Neural crest cell (in vitro differentiated cells): ENCODE data around the gene IL1A. TPM values are rescaled to one million over a fixed set of nuclear protein-coding genes. Genes with fewer than 3 reads are reported as not detected.

Source experiments
- DNase-seq: peaks from one replicate; pipeline ENCODE4 v3.0.0; 2021; ENCODE audit warnings: low read depth, mixed read lengths, low spot score
- H3K27ac Mint-ChIP-seq: one replicate; pipeline ENCODE4 v1.8.0; 2021; ENCODE audit warnings: mild to moderate bottlenecking, mixed read lengths; ENCODE audit not compliant: unreplicated experiment
- H3K27me3 Mint-ChIP-seq: 2 replicates; pipeline ENCODE4 v1.8.0; 2021; ENCODE audit warnings: low read depth, mild to moderate bottlenecking, mixed read lengths
- H3K36me3 Mint-ChIP-seq: 2 replicates; pipeline ENCODE4 v1.8.0; 2021; ENCODE audit warnings: low read depth, mild to moderate bottlenecking, mixed read lengths
- H3K4me1 Mint-ChIP-seq: 2 replicates; pipeline ENCODE4 v1.8.0; 2021; ENCODE audit warnings: mixed read lengths
- H3K4me3 Mint-ChIP-seq: one replicate; pipeline ENCODE4 v1.8.0; 2021; ENCODE audit warnings: mild to moderate bottlenecking, mixed read lengths
- H3K9me3 Mint-ChIP-seq: 2 replicates; pipeline ENCODE4 v1.8.0; 2021; ENCODE audit warnings: mixed read lengths
- total RNA-seq: library from RNA; stranded (reverse); gene quantifications from 2 replicates; pipeline ENCODE4 v1.2.1, GENCODE V29; 2021
- TF ChIP-seq, protein P1 (sequence below): fragments of 200-600 bp; sonication (generic); conservative IDR thresholded peaks from 2 replicates; pipeline ENCODE4 v1.5.0; 2021; ENCODE audit warnings: antibody characterized with exemption, mild to moderate bottlenecking

Gene IL1A
- total RNA-seq, 1 donor from 2014 or later = not detected

DNA sequence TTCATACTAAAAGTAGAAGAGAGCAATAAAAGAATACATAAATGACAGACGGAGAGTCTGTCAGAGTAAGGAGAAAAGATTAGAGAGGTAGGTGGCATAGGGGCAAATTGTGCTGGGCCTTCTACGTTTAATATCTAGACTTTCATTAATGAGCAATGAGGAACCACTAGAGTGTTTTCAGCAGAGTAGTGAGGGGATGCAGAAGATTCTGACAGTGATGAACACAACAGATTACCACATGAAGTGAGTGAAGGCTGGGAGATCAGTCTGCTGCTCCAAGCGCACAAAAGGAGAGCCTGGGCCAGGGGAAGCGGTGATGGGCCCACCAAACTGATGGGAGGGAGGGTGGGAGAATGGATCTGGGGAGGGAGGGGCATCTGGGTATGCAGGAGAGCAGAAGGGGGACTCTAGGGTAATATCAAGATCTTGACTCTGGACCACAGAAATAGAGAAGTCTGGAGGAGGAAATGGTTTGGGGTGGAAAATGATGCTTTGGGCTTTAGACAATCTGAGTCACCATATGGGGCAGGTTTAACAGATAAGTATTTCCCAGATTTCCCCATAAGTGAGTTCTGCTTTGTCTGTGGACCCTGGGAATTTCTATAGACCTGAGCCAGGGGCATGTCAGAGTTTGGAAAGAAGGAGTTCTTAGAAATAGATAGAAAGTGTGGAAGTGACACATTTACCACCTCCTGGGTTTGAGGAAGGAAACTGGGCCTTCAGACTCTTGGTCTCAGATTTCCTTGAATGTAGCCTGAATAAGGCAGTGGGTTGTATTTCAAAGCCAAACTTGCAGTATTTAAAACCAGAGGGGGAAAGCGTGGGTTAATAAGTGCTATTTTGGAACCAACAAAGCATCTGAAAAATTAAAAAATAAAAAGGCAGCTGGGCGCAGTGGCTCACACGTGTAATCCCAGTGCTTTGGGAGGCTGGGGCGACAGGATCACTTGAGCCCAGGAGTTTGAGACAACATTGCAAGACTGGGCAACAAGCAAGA, 15.0 kb upstream of the IL1A start:
- Mint-ChIP-seq H3K27ac (no peak overlapping the region), H3K4me3 (no peak overlapping the region), H3K27me3 (no peaks in the 10 kb centered on the region), H3K9me3 (peaks cover 16% of the 10 kb centered on the region), H3K36me3 (no peaks in the 10 kb centered on the region), H3K4me1 (no peaks in the 10 kb centered on the region)
- DNase-seq = no peak
- TF ChIP-seq, protein P1, sequence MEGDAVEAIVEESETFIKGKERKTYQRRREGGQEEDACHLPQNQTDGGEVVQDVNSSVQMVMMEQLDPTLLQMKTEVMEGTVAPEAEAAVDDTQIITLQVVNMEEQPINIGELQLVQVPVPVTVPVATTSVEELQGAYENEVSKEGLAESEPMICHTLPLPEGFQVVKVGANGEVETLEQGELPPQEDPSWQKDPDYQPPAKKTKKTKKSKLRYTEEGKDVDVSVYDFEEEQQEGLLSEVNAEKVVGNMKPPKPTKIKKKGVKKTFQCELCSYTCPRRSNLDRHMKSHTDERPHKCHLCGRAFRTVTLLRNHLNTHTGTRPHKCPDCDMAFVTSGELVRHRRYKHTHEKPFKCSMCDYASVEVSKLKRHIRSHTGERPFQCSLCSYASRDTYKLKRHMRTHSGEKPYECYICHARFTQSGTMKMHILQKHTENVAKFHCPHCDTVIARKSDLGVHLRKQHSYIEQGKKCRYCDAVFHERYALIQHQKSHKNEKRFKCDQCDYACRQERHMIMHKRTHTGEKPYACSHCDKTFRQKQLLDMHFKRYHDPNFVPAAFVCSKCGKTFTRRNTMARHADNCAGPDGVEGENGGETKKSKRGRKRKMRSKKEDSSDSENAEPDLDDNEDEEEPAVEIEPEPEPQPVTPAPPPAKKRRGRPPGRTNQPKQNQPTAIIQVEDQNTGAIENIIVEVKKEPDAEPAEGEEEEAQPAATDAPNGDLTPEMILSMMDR = no peak

DNA sequence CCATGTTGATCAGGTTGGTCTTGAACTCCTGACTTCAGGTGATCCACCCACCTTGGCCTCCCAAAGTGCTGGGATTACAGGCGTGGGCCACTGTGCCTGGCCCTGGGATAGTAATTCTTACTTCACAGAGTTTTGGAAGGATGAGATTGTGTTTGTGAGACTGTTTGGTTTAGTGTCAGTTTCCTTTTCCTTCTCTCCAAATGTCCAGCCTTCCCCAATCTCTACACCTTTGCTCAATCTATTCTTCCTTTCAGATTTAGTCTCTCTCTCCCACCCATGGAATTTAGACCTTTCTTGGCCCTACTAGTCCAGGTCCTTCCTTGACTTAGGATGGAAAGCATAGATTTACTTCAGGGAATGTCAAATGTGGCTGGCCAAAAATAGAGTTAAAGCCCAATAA, 12.2 kb upstream of the IL1A start:
- H3K4me3 Mint-ChIP-seq = no peak overlapping the region
- no peaks in the 10 kb centered on the region for H3K4me1 Mint-ChIP-seq
- H3K36me3 Mint-ChIP-seq = no peaks in the 10 kb centered on the region
- peaks cover 21% of the 10 kb centered on the region for H3K9me3 Mint-ChIP-seq
- H3K27me3 Mint-ChIP-seq = no peaks in the 10 kb centered on the region
- no peak overlapping the region for H3K27ac Mint-ChIP-seq
- no peak for DNase-seq
- TF ChIP-seq, protein P1 = no peak

DNA sequence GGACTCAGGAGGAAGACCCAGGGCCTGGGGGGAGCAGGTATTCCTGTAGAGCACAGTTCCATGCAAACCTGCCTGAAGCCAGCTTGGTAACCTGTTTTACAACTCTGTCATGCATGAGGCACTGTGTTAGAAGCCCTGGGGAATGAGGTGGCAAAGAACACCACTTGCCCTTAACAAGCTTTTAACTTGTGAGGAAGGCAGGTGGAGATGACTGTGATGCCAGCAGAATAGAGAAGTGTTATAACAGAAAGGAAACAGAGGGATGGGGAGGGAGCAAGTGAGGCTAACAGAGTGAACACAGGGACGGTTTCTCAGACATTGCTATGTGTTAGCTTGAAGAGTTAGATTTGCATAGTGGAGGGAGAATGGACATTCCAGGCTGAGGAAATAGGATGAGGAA, 11.5 kb upstream of the IL1A start:
- no peak overlapping the region for H3K4me3 Mint-ChIP-seq
- no peaks in the 10 kb centered on the region for H3K36me3 Mint-ChIP-seq
- H3K27me3 Mint-ChIP-seq = no peaks in the 10 kb centered on the region
- no peak for DNase-seq
- H3K4me1 Mint-ChIP-seq = no peaks in the 10 kb centered on the region
- TF ChIP-seq, protein P1 = no peak
- H3K9me3 Mint-ChIP-seq = peaks cover 21% of the 10 kb centered on the region
- H3K27ac Mint-ChIP-seq = no peak overlapping the region

- Mint-ChIP-seq H3K4me3 (no peak overlapping the region), H3K4me1 (peaks cover 4% of the 10 kb centered on the region), H3K27ac (no peak overlapping the region), H3K36me3 (peaks cover 3% of the 10 kb centered on the region), H3K27me3 (no peaks in the 10 kb centered on the region), H3K9me3 (peaks cover 21% of the 10 kb centered on the region)
- TF ChIP-seq, protein P1 = no peak
- no peak for DNase-seq
Observed at GRCh38 chr2:112794841-112795240, 10.5 kb upstream of the IL1A start.

DNA sequence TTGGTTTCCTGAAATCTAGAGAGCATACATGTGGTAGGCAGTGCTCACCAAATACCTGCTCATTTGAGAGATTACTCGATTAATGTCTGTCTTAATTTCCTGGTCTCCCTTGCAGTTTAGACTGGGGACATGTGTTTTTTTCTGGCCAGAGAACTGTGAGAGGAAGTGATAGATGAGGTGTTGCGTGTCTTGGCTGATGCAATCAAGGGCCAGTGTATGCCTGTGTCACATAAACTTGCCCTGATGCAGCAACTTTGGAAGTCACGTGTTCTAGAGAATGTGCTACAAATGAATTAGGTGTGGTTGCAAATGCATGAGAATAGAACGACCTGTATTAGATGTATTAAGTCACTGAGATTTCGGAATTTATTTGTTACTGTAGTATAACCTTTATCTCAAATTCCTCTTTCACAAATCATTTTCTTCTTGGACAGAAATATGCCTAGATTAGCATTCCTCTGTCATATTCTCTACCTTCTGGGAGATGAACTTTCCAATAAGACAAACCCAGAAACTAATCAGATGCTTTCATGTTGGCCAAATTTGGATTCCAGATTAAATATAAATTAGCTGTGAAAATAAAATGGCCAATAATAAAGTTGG, 9.9 kb upstream of the IL1A start:
- Mint-ChIP-seq H3K36me3 (peaks cover 3% of the 10 kb centered on the region), H3K9me3 (peaks cover 18% of the 10 kb centered on the region), H3K27ac (no peak overlapping the region), H3K4me3 (no peak overlapping the region), H3K4me1 (peaks cover 4% of the 10 kb centered on the region), H3K27me3 (no peaks in the 10 kb centered on the region)
- DNase-seq = no peak
- TF ChIP-seq, protein P1 = no peak
